Measurements from ENCODE around the gene NUDT8.

GRCh38 chr11:67585911-67586310 lies 43.8 kb downstream of the NUDT8 start:
- TF ChIP-seq CTCF (conservative IDR thresholded peaks at IDR 0.05 in 1 of 2, IDR thresholded peaks at IDR 0.05 in 1 of 2; ENCODE audit: extremely low read depth in 1 of 2, insufficient read depth in 1 of 2, low read depth in 1 of 2, low read length in 2 of 2) (no peak), EZH2 (IDR thresholded peaks at IDR 0.05; ENCODE audit: borderline replicate concordance, low read length) (no peak)

All from mammary epithelial cell (primary cell).